ENCODE measurements around the gene MXI1.
"Not testable (repeated sequence)": the region's sequence is repeated elsewhere in the genome, so short reads cannot be mapped to it uniquely, and the experiment has no call there.

The MXI1 gene

DNA sequence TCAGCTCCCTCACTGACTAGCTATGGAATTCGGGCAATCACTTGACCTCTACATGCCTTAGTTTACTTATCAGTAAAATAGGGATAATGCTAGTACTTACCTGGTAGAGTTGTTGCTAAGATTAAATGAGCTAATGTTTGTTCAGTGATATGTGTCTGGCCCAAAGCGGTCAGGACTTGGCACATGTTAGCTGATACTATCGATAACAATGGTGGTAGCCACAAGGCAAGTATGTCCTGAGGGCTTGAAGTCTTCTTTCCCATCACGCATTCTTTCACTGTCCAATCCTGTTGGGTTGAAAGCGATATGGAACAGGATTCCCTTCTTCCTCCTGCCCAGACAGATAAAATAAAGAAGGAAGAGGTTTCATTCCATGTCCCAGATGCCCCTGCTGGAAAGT is 25.5 kb upstream of the MXI1 start:
- DNase-seq: no peak

DNA sequence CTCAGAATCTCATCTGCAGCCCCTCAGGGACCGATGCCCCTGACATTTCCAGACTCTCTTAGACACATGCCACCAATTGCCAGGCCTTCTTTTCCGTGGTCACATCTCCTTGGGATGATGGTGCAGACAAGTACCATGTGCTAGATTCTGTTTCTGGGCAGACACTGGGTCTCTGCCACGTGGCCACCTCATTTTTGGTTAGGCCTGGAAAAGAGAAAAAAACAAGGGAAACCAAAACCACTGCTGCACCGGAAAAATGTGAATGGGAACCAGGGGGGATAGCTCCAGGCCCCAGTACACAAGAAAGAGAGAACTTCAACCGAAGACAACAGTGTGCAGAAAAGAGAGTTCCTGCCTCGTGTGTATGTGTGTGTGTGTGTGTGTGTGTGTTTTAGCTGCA is 23.0 kb upstream of the MXI1 start:
- no peak for DNase-seq

DNA sequence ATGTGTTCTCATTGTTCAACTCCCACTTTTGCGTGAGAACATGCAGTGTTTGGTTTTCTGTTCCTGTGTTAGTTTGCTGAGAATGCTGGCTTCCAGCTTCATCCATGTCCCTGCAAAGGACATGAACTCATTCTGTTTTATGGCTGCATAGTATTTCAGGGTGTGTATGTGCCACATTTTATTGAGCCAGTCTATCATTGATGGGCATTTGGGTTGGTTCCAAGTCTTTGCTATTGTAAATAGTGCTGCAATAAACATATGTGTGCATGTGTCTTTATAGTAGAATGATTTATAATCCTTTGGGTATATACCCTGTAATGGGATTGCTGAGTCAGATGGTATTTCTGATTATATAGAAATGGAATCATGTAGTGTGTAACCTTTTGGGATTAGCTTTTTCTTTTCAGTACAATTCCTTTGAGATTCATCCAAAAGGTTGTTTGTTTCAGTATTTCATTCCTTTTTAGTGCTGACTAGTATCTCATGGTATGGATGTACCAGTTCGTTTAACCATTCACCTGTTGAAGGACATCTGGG is 21.7 kb upstream of the MXI1 start:
- DNase-seq: not testable (repeated sequence)

DNA sequence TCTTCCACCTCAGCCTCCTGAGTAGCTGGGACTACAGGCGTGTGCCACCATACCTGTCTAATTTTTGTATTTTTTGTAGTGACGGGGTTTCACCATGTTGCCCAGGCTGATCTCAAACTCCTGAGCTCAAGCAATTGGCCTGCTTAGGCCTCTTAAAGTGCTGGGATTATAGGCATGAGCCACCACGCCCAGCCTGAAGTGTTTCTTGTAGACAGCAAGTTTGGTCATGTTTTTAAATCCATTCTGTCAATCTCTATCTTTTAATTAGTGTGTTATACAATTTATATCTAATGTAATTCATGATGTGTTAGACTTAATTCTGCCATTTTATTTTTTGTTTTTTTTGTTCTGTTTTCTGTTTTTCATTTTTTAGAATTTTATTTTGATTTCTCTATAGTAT is 17.2 kb upstream of the MXI1 start:
- no peak for DNase-seq

GRCh38 chr10:110192552-110192951 is 14.9 kb upstream of the MXI1 start:
- DNase-seq: no peak

GRCh38 chr10:110200503-110200902 is 6.9 kb upstream of the MXI1 start:
- DNase-seq: no peak

DNA sequence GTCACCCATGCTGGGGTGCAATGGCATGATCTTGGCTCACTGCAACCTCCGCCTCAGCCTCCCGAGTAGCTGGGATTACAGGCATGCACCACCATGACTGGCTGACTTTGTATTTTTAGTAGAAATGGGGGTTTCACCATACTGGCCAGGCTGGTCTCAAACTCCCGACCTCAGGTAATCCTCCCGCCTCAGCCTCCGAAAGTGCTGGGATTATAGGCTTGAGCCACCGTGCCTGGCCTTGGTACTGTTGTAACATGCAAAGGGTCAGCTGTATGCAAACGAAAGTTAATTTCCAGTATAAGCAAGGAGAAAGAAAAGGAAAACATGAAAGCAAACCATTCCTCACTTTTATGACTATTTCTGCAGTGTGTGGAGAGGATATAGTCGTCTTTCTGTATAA is 6.4 kb upstream of the MXI1 start:
- not testable (repeated sequence) for DNase-seq

DNA sequence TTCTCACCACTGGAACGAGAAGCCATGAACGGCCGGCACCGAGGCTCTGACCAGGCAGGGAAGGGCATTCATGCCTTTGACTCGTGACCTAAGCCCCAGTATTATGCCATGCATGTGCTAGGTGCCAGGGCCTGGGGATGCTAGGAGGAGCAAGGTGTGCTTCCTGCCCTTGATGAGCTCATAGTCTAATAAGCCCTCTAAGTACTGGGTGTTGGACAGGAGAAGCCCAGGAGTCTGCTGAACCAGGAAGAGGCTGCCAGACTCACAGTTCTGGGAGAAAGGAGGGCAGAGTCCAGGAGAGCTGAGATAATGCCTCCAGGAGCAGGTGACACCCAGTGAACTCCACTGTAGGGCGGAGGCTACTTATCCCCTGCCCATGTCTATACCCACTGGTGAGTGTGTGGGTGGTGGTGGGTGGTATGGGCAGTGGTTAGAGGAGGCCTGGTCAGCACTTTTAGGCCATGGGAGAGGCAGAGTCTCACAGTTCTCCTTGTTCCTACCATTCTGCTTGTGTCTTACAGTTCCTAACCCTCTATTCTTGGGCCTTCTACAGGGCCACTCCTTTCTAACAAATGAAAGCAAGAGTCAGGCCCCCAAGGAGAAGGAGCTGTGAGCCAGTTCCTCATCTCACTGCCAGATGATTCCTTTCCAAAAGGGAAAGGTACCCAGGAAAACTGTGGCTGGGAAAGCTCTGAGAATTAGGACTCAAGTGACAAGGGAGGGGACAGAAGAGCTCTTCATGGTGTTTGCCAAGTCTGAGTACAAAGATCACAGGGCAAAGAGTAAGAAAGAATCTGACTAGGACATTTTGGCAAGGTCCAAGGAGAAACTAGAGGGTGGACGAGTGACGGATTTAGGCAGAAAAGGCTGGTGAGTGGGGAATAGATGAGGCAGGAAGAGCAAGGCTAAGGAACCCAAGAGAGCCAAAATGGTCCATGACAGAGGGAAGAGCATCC is 3.6 kb upstream of the MXI1 start:
- no peak for DNase-seq

- no peak for DNase-seq
Observed at GRCh38 chr10:110205051-110205675, 2.2 kb upstream of the MXI1 start.

GRCh38 chr10:110207805-110208613 is 604 bp downstream of the MXI1 start:
- DNase-seq: no peak

DNA sequence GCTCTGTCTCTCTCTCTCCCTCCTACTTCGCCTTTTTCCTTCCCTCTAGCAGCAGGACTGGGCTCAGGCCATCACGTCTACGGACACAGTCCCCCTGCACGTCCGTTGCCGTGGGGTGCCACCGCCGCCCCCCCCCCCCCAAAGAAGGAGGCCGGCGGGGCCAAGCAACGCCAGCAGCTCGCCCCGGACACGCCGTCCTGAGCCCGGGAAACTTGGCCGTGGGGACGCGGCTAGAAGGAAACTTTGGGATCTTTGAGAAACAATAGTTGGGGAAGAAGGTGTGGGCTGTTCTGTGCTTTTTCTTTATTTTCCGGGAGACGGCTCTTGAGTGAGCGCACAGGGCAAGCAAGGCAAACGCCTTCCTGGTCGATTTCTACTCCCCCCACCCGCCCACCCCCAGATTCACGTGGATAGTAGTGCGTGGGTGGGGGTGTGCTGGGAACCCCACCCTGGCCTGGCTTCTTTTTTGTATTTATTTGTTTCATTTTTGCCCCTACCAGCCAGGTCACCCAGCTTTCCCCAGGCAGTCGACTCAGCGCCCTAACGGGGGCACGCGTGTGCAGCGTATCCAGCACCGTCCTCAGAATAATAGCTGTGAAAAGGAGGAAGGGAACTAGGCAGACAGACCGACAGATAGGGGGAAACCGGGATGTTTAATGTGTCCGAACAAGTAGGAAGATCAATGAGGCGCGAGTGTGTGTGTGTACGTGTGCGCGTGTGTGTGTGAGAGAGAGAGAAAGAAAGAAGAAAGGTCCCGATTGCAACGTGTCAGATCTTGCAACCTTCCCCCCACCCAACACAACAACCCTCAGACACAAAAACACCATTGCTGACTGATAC is 1.4 kb downstream of the MXI1 start:
- no peak for DNase-seq

DNA sequence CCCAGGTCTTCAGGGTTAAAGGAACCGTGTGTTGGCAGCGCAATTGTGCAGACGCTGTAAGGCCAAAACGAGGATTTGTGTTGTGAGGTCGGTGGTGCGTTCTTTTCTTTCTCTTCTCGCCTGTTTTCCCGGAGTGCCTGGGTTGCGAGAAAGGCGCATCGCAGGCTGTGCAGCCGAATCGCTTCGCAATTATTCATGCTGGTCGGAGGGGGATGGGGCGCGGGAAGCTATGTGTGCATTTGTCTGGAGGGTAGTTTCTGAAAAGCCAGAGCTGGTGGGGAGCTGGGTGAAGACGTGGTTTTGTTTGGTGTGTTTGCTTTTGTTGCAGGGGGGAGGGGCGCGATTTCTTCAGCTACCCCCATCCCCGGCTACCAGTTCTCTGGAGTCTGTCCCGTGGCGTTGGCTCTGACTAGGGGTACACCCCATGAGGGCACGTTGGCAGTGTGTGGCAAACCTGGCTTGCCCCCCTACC is 2.1 kb downstream of the MXI1 start:
- no peak for DNase-seq

GRCh38 chr10:110209926-110210673 is 2.7 kb downstream of the MXI1 start:
- peak; percentile 18 for DNase-seq

DNA sequence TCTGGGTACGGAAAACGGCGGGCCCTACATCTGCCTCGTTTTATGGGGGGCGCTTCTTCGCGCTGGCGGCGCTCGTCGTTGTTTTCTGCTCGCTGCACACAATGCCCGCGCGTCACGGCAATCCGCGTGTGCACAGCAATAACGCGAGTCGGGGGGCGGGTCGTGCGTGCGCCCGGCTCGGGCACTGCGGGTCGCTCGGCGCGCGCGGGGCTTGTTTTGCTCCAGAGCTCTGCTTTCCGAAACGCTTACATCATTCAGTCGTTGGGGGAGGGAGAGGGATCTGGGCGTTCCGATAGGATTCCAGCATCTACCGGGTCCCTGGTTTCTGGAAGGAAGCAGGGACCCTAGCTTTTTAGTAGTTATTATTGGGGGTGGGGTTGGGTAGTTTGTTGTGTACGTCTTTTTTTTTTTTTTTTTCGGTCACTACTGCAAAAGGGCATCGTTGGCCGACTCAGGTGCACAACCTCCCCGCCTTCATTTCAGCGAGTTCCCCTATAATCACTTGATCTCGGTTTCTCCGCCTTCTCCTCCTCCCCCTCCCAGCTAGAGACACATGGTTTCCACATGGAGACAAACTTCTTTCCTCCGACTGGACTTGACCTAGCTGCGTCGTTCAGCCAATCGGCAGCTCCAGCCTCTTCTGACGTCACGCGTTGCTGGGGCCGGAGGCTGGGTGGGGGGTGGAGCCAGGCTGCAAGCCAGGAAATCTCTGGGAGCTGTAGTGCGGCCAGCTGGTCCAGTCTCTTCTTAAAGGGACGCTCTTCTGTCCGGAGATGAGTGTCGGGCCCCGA is 3.5 kb downstream of the MXI1 start:
- peak; percentile 93 for DNase-seq

DNA sequence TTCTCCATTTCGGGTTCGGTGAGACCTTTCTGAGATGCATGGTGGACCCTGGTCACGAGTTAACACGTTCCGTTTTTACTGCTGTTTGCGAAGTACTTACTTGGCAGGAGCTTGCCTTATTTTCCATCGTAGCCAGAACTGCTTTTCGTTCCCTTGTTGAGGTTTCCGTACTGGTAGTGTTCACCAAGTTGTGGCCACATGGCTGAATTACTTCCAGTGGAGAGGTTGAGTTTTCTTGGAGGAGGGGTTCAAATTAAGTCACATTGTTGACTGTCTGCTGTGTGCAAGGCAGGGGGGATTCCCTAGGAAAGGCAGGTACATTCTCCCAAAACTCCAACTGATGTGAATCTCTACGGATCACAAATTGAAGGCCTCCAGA is 4.0 kb downstream of the MXI1 start:
- no peak for DNase-seq

GRCh38 chr10:110212119-110213006 is 5.0 kb downstream of the MXI1 start:
- no peak for DNase-seq

DNA sequence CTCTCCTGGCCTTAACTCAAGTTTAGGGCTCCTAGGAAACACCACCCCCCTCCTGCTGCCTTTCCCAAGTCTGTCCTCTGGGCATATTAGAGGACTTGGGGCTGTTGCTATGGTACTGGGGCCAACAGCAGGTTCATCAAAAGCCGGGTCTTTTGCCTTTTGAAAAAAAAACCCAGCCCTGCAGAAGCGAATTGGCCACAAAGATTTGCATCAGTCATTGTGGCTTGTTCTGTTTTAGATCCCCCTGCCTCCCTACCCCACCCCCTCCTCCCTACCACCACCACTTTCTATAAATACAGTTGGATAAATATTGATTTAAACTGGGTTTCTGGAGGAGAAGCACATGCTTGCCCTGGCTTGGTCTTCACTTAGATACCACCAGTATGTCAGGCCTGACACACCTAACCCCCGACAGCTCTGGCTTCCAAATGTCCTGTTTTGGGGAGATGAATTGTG is 7.0 kb downstream of the MXI1 start:
- no peak for DNase-seq

DNA sequence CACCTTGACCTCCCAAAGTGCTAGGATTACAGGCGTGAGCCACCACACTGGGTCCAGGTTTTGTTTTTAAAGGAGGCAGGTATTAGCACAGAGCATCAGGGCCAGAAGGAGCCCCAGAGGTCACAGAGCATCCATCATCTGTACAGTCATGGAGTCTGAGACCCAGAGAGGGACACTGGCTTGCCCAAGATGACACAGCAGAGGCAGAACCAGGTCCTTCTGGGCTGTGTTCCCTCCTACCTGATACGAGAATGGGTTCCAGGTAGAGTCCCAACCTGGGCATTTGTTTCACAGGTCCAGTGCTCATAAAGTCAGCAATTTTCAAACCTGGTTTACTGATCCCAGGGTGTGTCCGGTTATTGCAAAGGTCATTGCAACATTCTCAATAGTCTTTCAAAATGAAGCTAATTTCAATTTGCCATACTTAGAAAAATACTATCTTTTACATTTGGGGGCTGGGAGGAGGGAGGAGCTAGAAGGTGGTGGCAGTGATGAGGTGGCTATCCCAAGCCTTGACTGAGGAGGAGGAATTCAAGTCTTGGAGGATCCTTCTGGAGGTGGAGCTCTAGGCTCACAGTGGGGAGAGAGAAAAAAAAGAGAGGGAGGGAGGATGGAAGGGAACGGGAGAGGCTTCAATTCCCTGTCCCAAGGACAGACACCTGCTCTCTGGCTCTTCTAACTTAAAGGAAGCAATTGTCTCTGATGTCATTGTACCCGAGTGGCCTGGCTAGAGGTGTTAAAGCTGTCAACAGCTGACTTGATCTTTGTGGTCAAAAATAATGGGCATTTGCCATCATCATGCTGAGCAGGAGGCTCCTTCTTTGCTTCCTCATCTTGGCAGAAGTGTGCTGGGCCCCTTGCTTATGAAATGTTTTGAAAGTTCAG is 8.1 kb downstream of the MXI1 start:
- no peak for DNase-seq

All from T1000 (cell line).